Head of caudate nucleus (tissue), 42 donors: ENCODE data around the gene TACSTD2.
A peak's percentile ranks its signal among the peaks of the same experiment; 100 is the strongest.
"Not testable (repeated sequence)": the region's sequence is repeated elsewhere in the genome, so short reads cannot be mapped to it uniquely, and the experiment has no call there.

Experiments used
- DNase-seq, 42 donors: peaks; one replicate each; pipeline versions ENCODE4 v3.0.0 to v3.0.0-alpha.2; 2020 to 2021; ENCODE audit warnings: mixed read lengths in 7 of 42
- intact Hi-C: fragments of 100-400 bp; cut with DNase I; formaldehyde crosslinking; loops from one replicate; pipeline ENCODE4 v1.15.0; 2022

Gene TACSTD2

GRCh38 chr1:58571616-58572015, 5.4 kb downstream of the TACSTD2 start:
- intact Hi-C loops = no loop called here
- DNase-seq = no peak

GRCh38 chr1:58570817-58571216, 6.2 kb downstream of the TACSTD2 start:
- peak in 35 of 42 donors; percentile 23 to 77 (median 49) for DNase-seq
- intact Hi-C loops = no loop called here

GRCh38 chr1:58570094-58570493, 7.0 kb downstream of the TACSTD2 start:
- no peak for DNase-seq
- intact Hi-C loops = no loop called here

- intact Hi-C loops = no loop called here
These were observed 8.1 kb downstream of the TACSTD2 start for GRCh38 chr1:58568911-58569310.

GRCh38 chr1:58568271-58568860, 8.7 kb downstream of the TACSTD2 start:
- no peak for DNase-seq

More at GRCh38 chr1:58568911-58569310, 8.1 kb downstream of the TACSTD2 start:
- DNase-seq = no peak

GRCh38 chr1:58566339-58566738, 10.7 kb downstream of the TACSTD2 start:
- DNase-seq = no peak
- intact Hi-C loops = no loop called here

More at GRCh38 chr1:58568271-58568860, 8.7 kb downstream of the TACSTD2 start:
- intact Hi-C loops = no loop called here

- DNase-seq, intact Hi-C loops: not testable (repeated sequence)
These were observed 13.3 kb downstream of the TACSTD2 start for GRCh38 chr1:58563715-58564114.

GRCh38 chr1:58561633-58562032, 15.4 kb downstream of the TACSTD2 start:
- intact Hi-C loops = no loop called here
- no peak for DNase-seq

- intact Hi-C loops = no loop called here
- DNase-seq = no peak
These were observed 21.7 kb downstream of the TACSTD2 start for GRCh38 chr1:58555393-58555792.

GRCh38 chr1:58551186-58552140, 25.6 kb downstream of the TACSTD2 start:
- no peak for DNase-seq
- intact Hi-C loops = no loop called here

GRCh38 chr1:58549291-58549690, 27.8 kb downstream of the TACSTD2 start:
- not testable (repeated sequence) for DNase-seq
- intact Hi-C loops = loop anchor here (10.0 kb wide), 1 partner anchor 106 kb away; no protein-coding TSS in a partner anchor

- no peak for DNase-seq
These were observed 28.7 kb downstream of the TACSTD2 start for GRCh38 chr1:58548371-58548770.

GRCh38 chr1:58546520-58547308, 30.3 kb downstream of the TACSTD2 start, which contains the start of gene OMA1:
TSS of gene OMA1 (minus strand) at chr1:58546726. CDS start at chr1:58539294, 7,432 bp downstream.
- peak; percentile 86 to 98 (median 95) for DNase-seq
- intact Hi-C loops = loop anchor here (10.0 kb wide), 1 partner anchor 108 kb away; no protein-coding TSS in a partner anchor

More at GRCh38 chr1:58548371-58548770, 28.7 kb downstream of the TACSTD2 start:
- intact Hi-C loops = loop anchor here (10.0 kb wide), 1 partner anchor 106 kb away; no protein-coding TSS in a partner anchor

GRCh38 chr1:58545591-58546519, 31.2 kb downstream of the TACSTD2 start:
- intact Hi-C loops = loop anchor here (10.0 kb wide), 1 partner anchor 109 kb away; no protein-coding TSS in a partner anchor
- DNase-seq = peak; percentile 51 to 95 (median 82)

- intact Hi-C loops = loop anchor here (10.0 kb wide), 1 partner anchor 112 kb away; no protein-coding TSS in a partner anchor
- DNase-seq = no peak
These were observed 33.8 kb downstream of the TACSTD2 start for GRCh38 chr1:58543260-58543659.

- DNase-seq = no peak
- intact Hi-C loops = no loop called here
These were observed 37.5 kb downstream of the TACSTD2 start for GRCh38 chr1:58539553-58539952.

GRCh38 chr1:58538821-58539220, 38.2 kb downstream of the TACSTD2 start:
- no peak for DNase-seq
- intact Hi-C loops = no loop called here

GRCh38 chr1:58531842-58532241, 45.2 kb downstream of the TACSTD2 start:
- intact Hi-C loops, DNase-seq: not testable (repeated sequence)
